K562 (cell line): Measurements from ENCODE around the gene CASKIN1. TPM values are rescaled to one million over a fixed set of nuclear protein-coding genes. Genes with fewer than 3 reads are reported as not detected.

ENCODE experiments used
- CBX8 ChIP-seq: fragments of 200-600 bp; sonication (generic); IDR thresholded peaks from 2 replicates; pipeline ENCODE4 v1.6.1; 2012; ENCODE audit warnings: borderline replicate concordance, mixed run types, low read depth, mild to moderate bottlenecking, moderate library complexity, mixed read lengths, low read length, control low read depth, inconsistent platforms; ENCODE audit not compliant: poor library complexity, severe bottlenecking; ENCODE audit errors: extremely low read depth
- CREM ChIP-seq: IDR thresholded peaks from 2 replicates; pipeline ENCODE4 v1.6.1; 2014; ENCODE audit warnings: antibody characterized with exemption, low read depth
- RBBP5 ChIP-seq: fragments of 200-600 bp; sonication (generic); IDR thresholded peaks from 2 replicates; pipeline ENCODE4 v1.6.1; 2012; ENCODE audit warnings: borderline replicate concordance, mild to moderate bottlenecking, low read length, control low read depth, inconsistent platforms; ENCODE audit not compliant: insufficient read depth, poor library complexity, severe bottlenecking
- SAP30 ChIP-seq: fragments of 200-600 bp; sonication (generic); IDR thresholded peaks from 2 replicates; pipeline ENCODE4 v1.6.1; 2012; ENCODE audit warnings: borderline replicate concordance, low read depth, mild to moderate bottlenecking, moderate library complexity, low read length, control low read depth, inconsistent platforms; ENCODE audit not compliant: insufficient read depth, poor library complexity, severe bottlenecking
- SP1 ChIP-seq: sonication (generic); formaldehyde crosslinking; IDR thresholded peaks from 2 replicates; pipeline ENCODE4 v1.8.1; 2022; ENCODE audit warnings: mild to moderate bottlenecking, missing genetic modification reagents
- ZNF436 ChIP-seq: fragments of 250-450, 450-650 bp; sonication (Bioruptor Pico); formaldehyde crosslinking; IDR thresholded peaks from 2 replicates; pipeline ENCODE4 v1.7.0; 2020; ENCODE audit warnings: mild to moderate bottlenecking
- polyA plus RNA-seq, 8 experiments: library from polyadenylated mRNA; depleted of rRNA in 4 of 8; stranded (reverse) in 5 of 8; unstranded in 3 of 8; fragments of >200 nt; fragmentation: Nextera tagmentation in 2 of 8; fragmentation: Illumina TruSeq in 1 of 8; extraction: Ambion mirVana in 2 of 8; extraction: Trizol in 1 of 8; gene quantifications; 2 replicates each; pipeline versions ENCODE4 v1.2.1 to v1.2.3, GENCODE V29; 2011 to 2014; ENCODE audit warnings: inconsistent platforms in 1 of 8, missing spikeins in 1 of 8
- total RNA-seq, 7 experiments: library from RNA; depleted of rRNA in 6 of 7; stranded (reverse); fragments of >200 nt in 6 of 7; fragmentation: Illumina TruSeq in 2 of 7; extraction: Trizol in 2 of 7; gene quantifications; 2 replicates each; pipeline versions ENCODE4 v1.2.1 to v1.2.3, GENCODE V29; 2011 to 2021; ENCODE audit warnings: low replicate concordance in 1 of 7
- TF ChIP-seq, protein P1 (sequence below): fragments of 200-600 bp; sonication (generic); IDR thresholded peaks from one replicate; pipeline ENCODE4 v1.6.1; 2012; ENCODE audit warnings: mild to moderate bottlenecking, low read depth, low read length, inconsistent platforms
- TF ChIP-seq, protein P2 (sequence below), 2 experiments: IDR thresholded peaks; 2 replicates each; pipeline ENCODE4 v1.6.1; 2011; ENCODE audit warnings: borderline replicate concordance in 1 of 2, control low read depth in 1 of 2, low read depth in 1 of 2, low read length in 1 of 2, mild to moderate bottlenecking in 1 of 2, mixed read lengths in 1 of 2, moderate library complexity in 1 of 2; ENCODE audit not compliant: insufficient read depth in 1 of 2, insufficient read length in 1 of 2, poor library complexity in 1 of 2, severe bottlenecking in 1 of 2; ENCODE audit errors: extremely low read depth in 1 of 2

CASKIN1 gene
- total and polyA plus RNA-seq, 9 of the 15 experiments (the other 6 are each of a cell fraction or from before 2014, with no cell fraction given) = 0.15 to 4.5 (median 1.5) TPM; not detected in 2

DNA sequence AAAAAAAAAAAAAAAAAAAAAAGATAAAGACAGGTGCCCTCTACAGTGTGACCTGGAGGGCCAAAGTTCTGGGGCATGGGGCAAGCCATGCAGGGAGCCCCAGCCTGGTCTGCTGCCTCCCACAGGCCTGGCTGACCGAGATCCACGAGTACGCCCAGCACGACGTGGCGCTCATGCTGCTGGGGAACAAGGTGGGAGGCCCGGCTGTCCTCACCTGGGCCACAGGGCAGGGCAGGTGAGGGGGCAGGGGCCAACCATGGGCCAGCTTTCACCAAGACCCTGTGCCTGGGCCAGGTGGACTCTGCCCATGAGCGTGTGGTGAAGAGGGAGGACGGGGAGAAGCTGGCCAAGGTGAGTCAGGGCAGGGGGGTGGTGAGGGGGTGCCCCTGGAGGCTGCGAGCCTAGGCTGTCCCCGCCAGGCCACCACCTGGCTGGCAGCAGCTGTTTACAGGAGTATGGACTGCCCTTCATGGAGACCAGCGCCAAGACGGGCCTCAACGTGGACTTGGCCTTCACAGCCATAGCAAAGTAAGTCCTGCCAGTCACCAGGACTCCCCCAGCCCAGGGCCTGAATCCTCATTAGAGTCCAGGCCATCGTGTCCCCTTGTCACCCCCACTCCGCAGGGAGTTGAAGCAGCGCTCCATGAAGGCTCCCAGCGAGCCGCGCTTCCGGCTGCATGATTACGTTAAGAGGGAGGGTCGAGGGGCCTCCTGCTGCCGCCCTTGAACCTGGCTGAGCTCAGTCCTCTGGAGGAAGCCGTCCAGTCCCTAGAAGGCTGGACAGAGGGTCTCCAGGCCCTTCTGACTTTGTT is 43.5 kb downstream of the CASKIN1 start (continued):
- TF ChIP-seq CBX8 = no peak
- TF ChIP-seq ZNF436 (CRISPR knock-in tag) = no peak
- TF ChIP-seq, protein P1, sequence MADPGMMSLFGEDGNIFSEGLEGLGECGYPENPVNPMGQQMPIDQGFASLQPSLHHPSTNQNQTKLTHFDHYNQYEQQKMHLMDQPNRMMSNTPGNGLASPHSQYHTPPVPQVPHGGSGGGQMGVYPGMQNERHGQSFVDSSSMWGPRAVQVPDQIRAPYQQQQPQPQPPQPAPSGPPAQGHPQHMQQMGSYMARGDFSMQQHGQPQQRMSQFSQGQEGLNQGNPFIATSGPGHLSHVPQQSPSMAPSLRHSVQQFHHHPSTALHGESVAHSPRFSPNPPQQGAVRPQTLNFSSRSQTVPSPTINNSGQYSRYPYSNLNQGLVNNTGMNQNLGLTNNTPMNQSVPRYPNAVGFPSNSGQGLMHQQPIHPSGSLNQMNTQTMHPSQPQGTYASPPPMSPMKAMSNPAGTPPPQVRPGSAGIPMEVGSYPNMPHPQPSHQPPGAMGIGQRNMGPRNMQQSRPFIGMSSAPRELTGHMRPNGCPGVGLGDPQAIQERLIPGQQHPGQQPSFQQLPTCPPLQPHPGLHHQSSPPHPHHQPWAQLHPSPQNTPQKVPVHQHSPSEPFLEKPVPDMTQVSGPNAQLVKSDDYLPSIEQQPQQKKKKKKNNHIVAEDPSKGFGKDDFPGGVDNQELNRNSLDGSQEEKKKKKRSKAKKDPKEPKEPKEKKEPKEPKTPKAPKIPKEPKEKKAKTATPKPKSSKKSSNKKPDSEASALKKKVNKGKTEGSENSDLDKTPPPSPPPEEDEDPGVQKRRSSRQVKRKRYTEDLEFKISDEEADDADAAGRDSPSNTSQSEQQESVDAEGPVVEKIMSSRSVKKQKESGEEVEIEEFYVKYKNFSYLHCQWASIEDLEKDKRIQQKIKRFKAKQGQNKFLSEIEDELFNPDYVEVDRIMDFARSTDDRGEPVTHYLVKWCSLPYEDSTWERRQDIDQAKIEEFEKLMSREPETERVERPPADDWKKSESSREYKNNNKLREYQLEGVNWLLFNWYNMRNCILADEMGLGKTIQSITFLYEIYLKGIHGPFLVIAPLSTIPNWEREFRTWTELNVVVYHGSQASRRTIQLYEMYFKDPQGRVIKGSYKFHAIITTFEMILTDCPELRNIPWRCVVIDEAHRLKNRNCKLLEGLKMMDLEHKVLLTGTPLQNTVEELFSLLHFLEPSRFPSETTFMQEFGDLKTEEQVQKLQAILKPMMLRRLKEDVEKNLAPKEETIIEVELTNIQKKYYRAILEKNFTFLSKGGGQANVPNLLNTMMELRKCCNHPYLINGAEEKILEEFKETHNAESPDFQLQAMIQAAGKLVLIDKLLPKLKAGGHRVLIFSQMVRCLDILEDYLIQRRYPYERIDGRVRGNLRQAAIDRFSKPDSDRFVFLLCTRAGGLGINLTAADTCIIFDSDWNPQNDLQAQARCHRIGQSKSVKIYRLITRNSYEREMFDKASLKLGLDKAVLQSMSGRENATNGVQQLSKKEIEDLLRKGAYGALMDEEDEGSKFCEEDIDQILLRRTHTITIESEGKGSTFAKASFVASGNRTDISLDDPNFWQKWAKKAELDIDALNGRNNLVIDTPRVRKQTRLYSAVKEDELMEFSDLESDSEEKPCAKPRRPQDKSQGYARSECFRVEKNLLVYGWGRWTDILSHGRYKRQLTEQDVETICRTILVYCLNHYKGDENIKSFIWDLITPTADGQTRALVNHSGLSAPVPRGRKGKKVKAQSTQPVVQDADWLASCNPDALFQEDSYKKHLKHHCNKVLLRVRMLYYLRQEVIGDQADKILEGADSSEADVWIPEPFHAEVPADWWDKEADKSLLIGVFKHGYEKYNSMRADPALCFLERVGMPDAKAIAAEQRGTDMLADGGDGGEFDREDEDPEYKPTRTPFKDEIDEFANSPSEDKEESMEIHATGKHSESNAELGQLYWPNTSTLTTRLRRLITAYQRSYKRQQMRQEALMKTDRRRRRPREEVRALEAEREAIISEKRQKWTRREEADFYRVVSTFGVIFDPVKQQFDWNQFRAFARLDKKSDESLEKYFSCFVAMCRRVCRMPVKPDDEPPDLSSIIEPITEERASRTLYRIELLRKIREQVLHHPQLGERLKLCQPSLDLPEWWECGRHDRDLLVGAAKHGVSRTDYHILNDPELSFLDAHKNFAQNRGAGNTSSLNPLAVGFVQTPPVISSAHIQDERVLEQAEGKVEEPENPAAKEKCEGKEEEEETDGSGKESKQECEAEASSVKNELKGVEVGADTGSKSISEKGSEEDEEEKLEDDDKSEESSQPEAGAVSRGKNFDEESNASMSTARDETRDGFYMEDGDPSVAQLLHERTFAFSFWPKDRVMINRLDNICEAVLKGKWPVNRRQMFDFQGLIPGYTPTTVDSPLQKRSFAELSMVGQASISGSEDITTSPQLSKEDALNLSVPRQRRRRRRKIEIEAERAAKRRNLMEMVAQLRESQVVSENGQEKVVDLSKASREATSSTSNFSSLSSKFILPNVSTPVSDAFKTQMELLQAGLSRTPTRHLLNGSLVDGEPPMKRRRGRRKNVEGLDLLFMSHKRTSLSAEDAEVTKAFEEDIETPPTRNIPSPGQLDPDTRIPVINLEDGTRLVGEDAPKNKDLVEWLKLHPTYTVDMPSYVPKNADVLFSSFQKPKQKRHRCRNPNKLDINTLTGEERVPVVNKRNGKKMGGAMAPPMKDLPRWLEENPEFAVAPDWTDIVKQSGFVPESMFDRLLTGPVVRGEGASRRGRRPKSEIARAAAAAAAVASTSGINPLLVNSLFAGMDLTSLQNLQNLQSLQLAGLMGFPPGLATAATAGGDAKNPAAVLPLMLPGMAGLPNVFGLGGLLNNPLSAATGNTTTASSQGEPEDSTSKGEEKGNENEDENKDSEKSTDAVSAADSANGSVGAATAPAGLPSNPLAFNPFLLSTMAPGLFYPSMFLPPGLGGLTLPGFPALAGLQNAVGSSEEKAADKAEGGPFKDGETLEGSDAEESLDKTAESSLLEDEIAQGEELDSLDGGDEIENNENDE = peak; percentile 57
- TF ChIP-seq SAP30 = peak; percentile 9
- TF ChIP-seq RBBP5 = peak; percentile 35
- TF ChIP-seq SP1 (CRISPR knock-in tag) = peak; percentile 21; the same call in 1 of the 2 replicates
- TF ChIP-seq CREM = peak; percentile 51
- TF ChIP-seq, protein P2, sequence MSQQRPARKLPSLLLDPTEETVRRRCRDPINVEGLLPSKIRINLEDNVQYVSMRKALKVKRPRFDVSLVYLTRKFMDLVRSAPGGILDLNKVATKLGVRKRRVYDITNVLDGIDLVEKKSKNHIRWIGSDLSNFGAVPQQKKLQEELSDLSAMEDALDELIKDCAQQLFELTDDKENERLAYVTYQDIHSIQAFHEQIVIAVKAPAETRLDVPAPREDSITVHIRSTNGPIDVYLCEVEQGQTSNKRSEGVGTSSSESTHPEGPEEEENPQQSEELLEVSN (IDR thresholded peaks at IDR 0.05; ENCODE audit: borderline replicate concordance in 1 of 2, extremely low read depth in 1 of 2, insufficient read depth in 1 of 2, insufficient read length in 1 of 2, low read depth in 1 of 2, low read length in 1 of 2, poor library complexity in 1 of 2, severe bottlenecking in 1 of 2) = peak in 1 of 2 experiments; percentile 21
